PC-9 (cell line): ENCODE data around the gene SAPCD1. TPM values are rescaled to one million over a fixed set of nuclear protein-coding genes. Genes with fewer than 3 reads are reported as not detected.

ENCODE experiments used
- BruUV-seq: library from RNA; stranded (reverse); fragments of 400-500 nt; replicated peaks from 2 replicates; lab custom pipeline; 2021; lab: Mats Ljungman, UMichigan
- CTCF ChIA-PET: fragments of 300-600 bp; sonication (Branson Sonifier 250); formaldehyde crosslinking; loops from one replicate; lab custom pipeline; 2022; ENCODE audit warnings: antibody characterized with exemption; lab: Charles Lee
- POLR2A ChIA-PET: fragments of 300-600 bp; sonication (Branson Sonifier 250); formaldehyde crosslinking; loops from one replicate; lab custom pipeline; 2022; ENCODE audit warnings: antibody characterized with exemption; ENCODE audit not compliant: unreplicated experiment; lab: Charles Lee
- DNase-seq, 2 experiments: peaks; one replicate each; pipeline versions ENCODE4 v3.0.0 to v3.0.0-alpha.2; 2015 to 2022; ENCODE audit warnings: mixed read lengths in 1 of 2
- H2AFZ ChIP-seq: fragments of 200-600 bp; sonication (generic); 2 replicates; pipeline ENCODE4 v1.8.1; 2017; ENCODE audit warnings: antibody characterized with exemption
- H3F3A ChIP-seq: fragments of 200-600 bp; sonication (generic); 2 replicates; pipeline ENCODE4 v1.8.1; 2017; ENCODE audit warnings: antibody characterized with exemption, mild to moderate bottlenecking, low read depth; ENCODE audit not compliant: insufficient read depth
- H3K27ac ChIP-seq: fragments of 200-600 bp; sonication (generic); 2 replicates; pipeline ENCODE4 v1.6.1; 2016; ENCODE audit warnings: mixed run types
- H3K27me3 ChIP-seq: fragments of 200-600 bp; sonication (generic); 2 replicates; pipeline ENCODE4 v1.6.1; 2016; ENCODE audit warnings: low read depth, mixed run types; ENCODE audit not compliant: insufficient read depth
- H3K36me3 ChIP-seq: fragments of 200-600 bp; sonication (generic); 2 replicates; pipeline ENCODE4 v1.6.1; 2016; ENCODE audit warnings: low read depth, mixed run types
- H3K4me1 ChIP-seq: fragments of 200-600 bp; sonication (generic); replicated peaks from 2 replicates; pipeline ENCODE4 v1.6.1; 2016; ENCODE audit warnings: mixed run types; ENCODE audit not compliant: insufficient read depth
- H3K4me2 ChIP-seq: fragments of 200-600 bp; sonication (generic); 2 replicates; pipeline ENCODE4 v1.6.1; 2017; ENCODE audit warnings: mixed run types
- H3K4me3 ChIP-seq: fragments of 200-600 bp; sonication (generic); 2 replicates; pipeline ENCODE4 v1.6.1; 2016; ENCODE audit warnings: mixed run types
- H3K79me2 ChIP-seq: fragments of 200-600 bp; sonication (generic); 2 replicates; pipeline ENCODE4 v1.6.1; 2017; ENCODE audit warnings: low read depth, mixed run types
- H3K9me2 ChIP-seq: fragments of 200-600 bp; sonication (generic); 2 replicates; pipeline ENCODE4 v1.8.1; 2017; ENCODE audit warnings: mild to moderate bottlenecking; ENCODE audit not compliant: insufficient read depth
- H3K9me3 ChIP-seq: fragments of 200-600 bp; sonication (generic); 2 replicates; pipeline ENCODE4 v1.8.1; 2016; ENCODE audit warnings: low read depth; ENCODE audit not compliant: insufficient read depth
- H4K20me1 ChIP-seq: fragments of 200-600 bp; sonication (generic); 2 replicates; pipeline ENCODE4 v1.8.1; 2017; ENCODE audit not compliant: insufficient read depth
- EZH2 ChIP-seq: fragments of 200-600 bp; sonication (generic); IDR thresholded peaks from 2 replicates; pipeline ENCODE4 v1.8.0; 2017; ENCODE audit warnings: antibody characterized with exemption, low read depth
- intact Hi-C: fragments of 100-400 bp; cut with micrococcal nuclease; formaldehyde crosslinking; loops from one replicate; pipeline ENCODE4 v1.10.0; 2022; ENCODE audit not compliant: unreplicated experiment
- total RNA-seq: library from RNA; stranded (reverse); gene quantifications from 2 replicates; pipeline ENCODE4 v1.2.3, GENCODE V29; 2021
- TF ChIP-seq, protein P1 (sequence below): fragments of 200-600 bp; sonication (generic); conservative IDR thresholded peaks from 2 replicates; pipeline ENCODE4 v1.6.1; 2017; ENCODE audit warnings: mixed run types, antibody characterized with exemption, mild to moderate bottlenecking, moderate library complexity

SAPCD1 gene
- total RNA-seq, 1 experiment from 2014 or later = 11.1 TPM

GRCh38 chr6:31737315-31737990 is 25.0 kb upstream of the SAPCD1 start:
- intact Hi-C loops = loop anchor here (5.0 to 10.0 kb wide), 2 partner anchors 193 to 240 kb away; partner anchors contain the start of genes ATP6V1G2, DDX39B, MICB and NFKBIL1
- BruUV-seq = no TSS peak
- no peak for DNase-seq
- peaks cover 18% of the 10 kb centered on the region; the same call in 1 of the 2 replicates for H4K20me1 ChIP-seq
- ChIA-PET CTCF (interaction anchor here (0.6 to 3.2 kb wide), 4 partner anchors 32 to 55 kb away, joined by 3 to 10 read pairs (median 6); no protein-coding TSS in a partner anchor), POLR2A (interaction anchor here (0.5 to 1.3 kb wide), 11 partner anchors 10 to 1560 kb away, joined by 3 to 7 read pairs (median 3); partner anchors contain the start of genes ABHD16A, HSPA1B and LSM2)
- H3K4me1 ChIP-seq = peaks cover 44% of the 10 kb centered on the region
- H3F3A ChIP-seq = peaks cover 54% of the 10 kb centered on the region
- peak overlapping the region; percentile 78 for H2AFZ ChIP-seq
- H3K4me3 ChIP-seq = peak overlapping the region; percentile 44; the same call in 1 of the 2 replicates
- peaks cover 50% of the 10 kb centered on the region for H3K79me2 ChIP-seq
- H3K9me3 ChIP-seq = no peaks in the 10 kb centered on the region
- peak overlapping the region; percentile 79 for H3K27ac ChIP-seq
- peak overlapping the region; percentile 83 for H3K4me2 ChIP-seq
- TF ChIP-seq, protein P1, sequence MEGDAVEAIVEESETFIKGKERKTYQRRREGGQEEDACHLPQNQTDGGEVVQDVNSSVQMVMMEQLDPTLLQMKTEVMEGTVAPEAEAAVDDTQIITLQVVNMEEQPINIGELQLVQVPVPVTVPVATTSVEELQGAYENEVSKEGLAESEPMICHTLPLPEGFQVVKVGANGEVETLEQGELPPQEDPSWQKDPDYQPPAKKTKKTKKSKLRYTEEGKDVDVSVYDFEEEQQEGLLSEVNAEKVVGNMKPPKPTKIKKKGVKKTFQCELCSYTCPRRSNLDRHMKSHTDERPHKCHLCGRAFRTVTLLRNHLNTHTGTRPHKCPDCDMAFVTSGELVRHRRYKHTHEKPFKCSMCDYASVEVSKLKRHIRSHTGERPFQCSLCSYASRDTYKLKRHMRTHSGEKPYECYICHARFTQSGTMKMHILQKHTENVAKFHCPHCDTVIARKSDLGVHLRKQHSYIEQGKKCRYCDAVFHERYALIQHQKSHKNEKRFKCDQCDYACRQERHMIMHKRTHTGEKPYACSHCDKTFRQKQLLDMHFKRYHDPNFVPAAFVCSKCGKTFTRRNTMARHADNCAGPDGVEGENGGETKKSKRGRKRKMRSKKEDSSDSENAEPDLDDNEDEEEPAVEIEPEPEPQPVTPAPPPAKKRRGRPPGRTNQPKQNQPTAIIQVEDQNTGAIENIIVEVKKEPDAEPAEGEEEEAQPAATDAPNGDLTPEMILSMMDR = no peak
- TF ChIP-seq EZH2 = no peak
- H3K9me2 ChIP-seq = no peaks in the 10 kb centered on the region
- peaks cover 27% of the 10 kb centered on the region for H3K36me3 ChIP-seq
- no peaks in the 10 kb centered on the region for H3K27me3 ChIP-seq

- peak; percentile 65 to 78 for DNase-seq
- Histone ChIP-seq H4K20me1 (peaks cover 11% of the 10 kb centered on the region; the same call in 1 of the 2 replicates), H3K79me2 (peaks cover 44% of the 10 kb centered on the region), H3K4me3 (peak overlapping the region; percentile 44; the same call in 1 of the 2 replicates), H3K4me2 (peak overlapping the region; percentile 83), H2AFZ (peak overlapping the region; percentile 78), H3K9me3 (no peaks in the 10 kb centered on the region), H3K27ac (peak overlapping the region; percentile 79), H3K27me3 (no peaks in the 10 kb centered on the region), H3K36me3 (peaks cover 22% of the 10 kb centered on the region), H3F3A (peaks cover 46% of the 10 kb centered on the region), H3K9me2 (no peaks in the 10 kb centered on the region), H3K4me1 (peaks cover 44% of the 10 kb centered on the region)
- intact Hi-C loops = loop anchor here (1.0 to 10.0 kb wide), 5 partner anchors 9 to 241 kb away; partner anchors contain the start of genes ABHD16A, ATP6V1G2, DDAH2 and DDX39B
- ChIA-PET CTCF (interaction anchor here (0.5 to 3.2 kb wide), 7 partner anchors 10 to 55 kb away, joined by 3 to 12 read pairs (median 6); no protein-coding TSS in a partner anchor), POLR2A (interaction anchor here (0.5 to 1.3 kb wide), 13 partner anchors 9 to 1559 kb away, joined by 3 to 11 read pairs (median 4); partner anchors contain the start of genes ABHD16A and LSM2)
- no peak for TF ChIP-seq EZH2
- TF ChIP-seq, protein P1 = 0 out of 2 replicates have a peak, but pooled peaks have one; percentile 22
- BruUV-seq = TSS peak; percentile 12
These were observed 24.2 kb upstream of the SAPCD1 start for GRCh38 chr6:31737991-31738979.
